ENCODE results near the gene P2RX6.
"Not testable (repeated sequence)": the region's sequence is repeated elsewhere in the genome, so short reads cannot be mapped to it uniquely, and the experiment has no call there.

Gene P2RX6

DNA sequence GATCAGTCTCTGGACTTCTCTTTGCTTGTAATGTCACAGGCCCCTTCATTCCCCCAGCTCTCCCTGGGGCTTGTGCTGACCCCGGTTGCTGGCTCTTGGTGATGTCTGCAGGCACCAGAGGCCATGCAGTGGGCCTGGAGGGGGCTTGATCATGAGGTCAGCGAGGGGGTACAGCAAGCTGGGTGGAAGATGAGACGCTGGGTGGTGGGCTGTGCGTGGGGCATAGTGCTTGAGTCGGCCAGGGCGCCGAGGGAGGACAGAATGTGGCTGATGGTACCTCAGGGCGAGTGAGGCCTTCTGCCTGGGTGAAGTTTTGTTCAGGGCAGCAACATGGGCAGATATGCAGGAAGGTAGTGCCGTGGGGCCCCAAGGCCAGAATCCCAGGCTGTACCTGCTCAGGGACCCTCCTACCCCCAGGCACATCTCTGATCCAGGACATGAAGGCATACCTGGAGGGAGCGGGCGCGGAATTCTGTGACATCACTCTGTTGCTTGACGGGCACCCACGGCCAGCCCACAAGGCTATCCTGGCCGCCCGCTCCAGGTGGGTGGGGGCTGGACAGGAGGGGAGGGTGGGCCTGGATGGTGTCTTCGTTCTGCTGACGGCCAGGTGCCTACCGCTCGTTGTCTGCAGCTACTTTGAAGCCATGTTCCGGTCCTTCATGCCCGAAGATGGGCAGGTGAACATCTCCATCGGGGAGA is 19.5 kb upstream of the P2RX6 start:
- DNase-seq = no peak

DNA sequence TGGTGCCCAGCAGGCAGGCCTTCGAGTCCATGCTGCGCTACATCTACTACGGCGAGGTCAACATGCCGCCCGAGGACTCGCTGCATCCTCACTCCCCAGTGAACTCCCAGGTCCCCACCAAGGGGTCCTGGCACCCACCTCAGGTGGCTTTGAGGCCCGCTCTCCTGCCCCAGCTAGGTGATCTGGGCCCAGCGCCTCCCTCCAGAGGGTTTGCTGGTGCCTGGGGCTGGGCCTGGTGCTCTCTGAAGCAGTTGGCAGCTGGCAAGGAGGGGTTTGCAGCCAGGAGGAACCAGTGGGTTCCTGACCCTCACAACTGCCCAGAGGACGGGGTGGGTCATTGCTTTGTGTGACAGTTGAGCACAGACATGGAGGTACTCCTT is 18.9 kb upstream of the P2RX6 start:
- DNase-seq = no peak

- DNase-seq = no peak
Measured at GRCh38 chr22:20996598-20997535, 18.1 kb upstream of the P2RX6 start.

DNA sequence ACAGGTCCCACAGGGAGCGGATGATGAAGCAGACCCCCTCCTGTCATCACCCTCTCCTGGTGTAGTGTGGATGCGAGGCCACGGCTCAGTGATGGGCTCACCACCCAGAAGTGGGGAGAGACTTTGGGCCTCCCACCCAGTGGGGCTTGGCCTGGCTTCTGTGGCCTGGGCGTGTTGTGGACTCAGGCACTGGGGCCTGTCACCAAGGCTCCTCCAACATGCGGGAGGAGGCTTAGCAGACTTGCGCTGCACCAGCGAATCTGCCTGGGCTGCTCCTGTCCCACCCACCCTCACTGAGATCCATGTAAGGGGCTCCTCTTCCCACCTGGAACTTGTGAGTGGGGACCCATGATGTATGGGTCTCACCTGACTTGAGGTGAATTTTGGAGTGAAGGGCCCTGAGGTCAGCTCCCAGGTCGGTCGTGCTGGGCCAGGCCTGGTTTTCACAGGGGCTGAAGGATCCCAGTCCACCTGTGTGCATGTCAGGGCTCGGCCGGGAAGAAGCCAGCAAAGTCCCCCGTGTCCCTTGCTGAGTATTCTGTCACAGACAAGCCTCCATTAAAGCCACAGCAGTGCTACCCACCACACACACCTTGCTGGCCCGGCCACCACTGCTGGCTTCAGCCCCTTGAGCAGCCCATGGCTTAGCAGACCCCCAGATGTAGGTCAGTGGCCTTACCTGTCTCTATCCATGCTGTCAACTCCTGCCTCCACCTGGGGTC is 17.3 kb upstream of the P2RX6 start:
- no peak for DNase-seq

- no peak for DNase-seq
Measured at GRCh38 chr22:20998411-20999336, 16.3 kb upstream of the P2RX6 start.

GRCh38 chr22:20999350-21000206 is 15.4 kb upstream of the P2RX6 start:
- no peak for DNase-seq

DNA sequence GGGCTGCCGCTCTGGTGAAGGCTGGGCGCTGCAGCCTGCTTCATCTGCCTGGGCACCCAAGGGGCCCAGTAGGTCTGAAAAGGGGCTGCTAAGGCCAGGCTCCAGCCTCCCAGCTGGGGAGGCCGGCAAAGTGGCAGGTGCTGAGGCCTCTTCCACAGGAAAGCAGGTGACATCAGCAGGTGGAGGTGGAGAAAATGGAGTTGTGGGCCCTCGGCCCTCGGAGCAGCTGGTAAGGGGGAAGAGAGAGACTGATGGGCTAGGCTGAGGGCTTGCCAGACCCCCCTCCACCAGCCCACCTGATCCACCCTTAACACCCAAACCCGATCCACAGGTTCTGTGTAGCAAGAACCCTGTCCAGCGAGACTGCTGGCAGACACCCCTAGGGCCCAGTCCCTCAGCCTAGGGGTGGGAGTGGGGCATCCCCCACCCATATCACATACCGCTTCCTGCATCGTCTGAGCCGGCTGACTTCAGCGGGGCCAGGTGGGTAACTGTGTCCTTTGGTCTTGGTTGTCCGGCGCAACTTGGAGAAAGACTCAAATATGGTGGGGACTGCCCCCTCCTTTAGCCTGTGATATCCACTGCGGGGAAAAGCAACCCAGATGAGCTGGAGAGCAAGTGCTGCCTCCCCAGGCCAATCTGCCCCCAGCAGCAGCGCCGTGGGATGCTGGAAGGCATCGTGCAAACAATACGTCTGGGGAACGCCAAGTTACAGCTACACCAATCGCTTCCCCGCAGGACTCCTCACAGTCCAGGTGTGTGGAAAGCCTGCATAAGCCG is 14.6 kb upstream of the P2RX6 start:
- no peak for DNase-seq

DNA sequence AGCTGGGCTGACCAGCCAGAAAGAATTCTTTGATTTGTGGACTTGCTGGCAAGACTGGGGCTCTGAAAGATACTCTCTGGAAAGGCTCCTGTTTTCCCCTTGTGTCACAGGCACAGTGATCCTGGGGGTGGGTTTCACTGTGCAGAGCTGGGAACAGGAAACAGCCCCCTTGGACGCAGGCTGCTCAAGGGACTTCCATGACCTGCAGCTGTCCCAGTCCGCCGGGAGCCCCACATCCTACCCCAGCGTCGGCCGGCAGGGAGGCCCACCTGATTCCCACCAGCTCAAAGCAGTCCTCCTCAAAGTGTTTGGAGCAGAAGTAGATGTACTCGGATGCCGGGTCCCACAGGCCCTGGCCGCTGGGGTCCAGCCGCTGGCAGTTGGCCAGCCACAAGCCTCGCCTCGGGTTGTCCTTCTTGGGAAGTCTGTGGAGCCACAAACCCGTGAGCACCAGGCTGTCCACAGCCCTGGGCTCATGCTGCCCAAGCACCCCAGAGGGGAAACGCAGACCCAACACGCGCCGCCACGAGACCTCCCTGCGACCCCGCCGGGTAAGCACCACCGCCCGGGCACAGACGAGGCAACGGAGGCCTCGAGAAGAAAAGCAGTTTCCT is 13.9 kb upstream of the P2RX6 start:
- DNase-seq = no peak

GRCh38 chr22:21001601-21002325 is 13.2 kb upstream of the P2RX6 start, which contains the start of gene THAP7:
TSS of gene THAP7 (minus strand) at chr22:21002118. CDS start at chr22:21001911, 207 bp downstream.
- peak; percentile 97 for DNase-seq

DNA sequence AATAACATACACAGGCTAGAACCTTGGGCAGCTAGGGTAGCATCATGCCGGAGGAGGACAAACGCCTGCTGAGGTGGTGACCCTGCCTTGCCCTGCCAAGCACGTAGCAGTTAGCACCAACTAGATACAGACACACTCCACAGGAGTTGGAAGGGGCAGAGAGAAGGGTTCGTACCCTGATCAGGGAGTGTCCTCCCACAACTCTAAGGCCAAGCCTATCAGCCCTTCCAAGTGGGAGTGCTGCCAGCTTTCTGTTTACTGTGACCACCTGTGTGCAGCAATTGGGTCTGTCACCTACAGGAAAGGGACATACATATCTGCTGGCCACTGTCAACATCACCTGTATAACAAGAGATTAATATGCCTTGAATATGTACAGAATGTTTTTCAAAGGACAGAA is 11.2 kb upstream of the P2RX6 start:
- no peak for DNase-seq

- DNase-seq = not testable (repeated sequence)
Measured at GRCh38 chr22:21009208-21009607, 5.8 kb upstream of the P2RX6 start.

- no peak for DNase-seq
Measured at GRCh38 chr22:21009638-21010425, 5.1 kb upstream of the P2RX6 start.

DNA sequence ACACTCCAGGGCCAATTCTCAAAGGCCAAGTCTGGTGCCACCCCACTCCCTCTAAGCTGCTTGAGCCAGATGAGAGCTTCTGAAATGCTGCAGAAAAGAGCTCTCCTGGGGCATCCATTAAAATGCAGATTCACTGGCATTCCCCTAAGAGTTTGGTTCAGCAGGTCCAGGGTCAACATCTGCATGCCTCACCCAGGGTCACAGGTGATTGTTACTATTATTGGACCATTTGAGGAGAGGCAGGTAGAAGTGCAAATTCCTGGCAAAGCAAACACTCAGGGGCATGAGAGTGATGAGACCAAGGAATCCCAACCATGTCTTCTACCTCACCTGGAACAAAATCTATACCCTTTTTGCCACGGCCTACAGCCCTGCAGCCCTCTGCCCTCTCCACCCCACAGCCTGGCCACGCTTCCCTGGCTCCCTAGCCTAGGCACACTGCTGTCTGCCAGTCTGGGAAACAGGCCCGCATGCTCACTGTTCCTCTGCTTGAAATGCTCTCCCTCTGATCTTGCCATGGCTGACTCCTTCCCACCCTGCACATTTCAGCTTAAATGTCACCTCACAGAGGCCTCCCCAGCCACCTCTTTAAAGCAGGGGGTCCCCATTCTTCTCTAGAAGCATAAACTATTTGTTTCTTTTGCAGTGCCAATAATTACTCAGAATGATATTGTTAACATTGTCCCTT is 4.4 kb upstream of the P2RX6 start:
- DNase-seq = no peak

GRCh38 chr22:21012446-21013407 is 2.2 kb upstream of the P2RX6 start:
- no peak for DNase-seq

DNA sequence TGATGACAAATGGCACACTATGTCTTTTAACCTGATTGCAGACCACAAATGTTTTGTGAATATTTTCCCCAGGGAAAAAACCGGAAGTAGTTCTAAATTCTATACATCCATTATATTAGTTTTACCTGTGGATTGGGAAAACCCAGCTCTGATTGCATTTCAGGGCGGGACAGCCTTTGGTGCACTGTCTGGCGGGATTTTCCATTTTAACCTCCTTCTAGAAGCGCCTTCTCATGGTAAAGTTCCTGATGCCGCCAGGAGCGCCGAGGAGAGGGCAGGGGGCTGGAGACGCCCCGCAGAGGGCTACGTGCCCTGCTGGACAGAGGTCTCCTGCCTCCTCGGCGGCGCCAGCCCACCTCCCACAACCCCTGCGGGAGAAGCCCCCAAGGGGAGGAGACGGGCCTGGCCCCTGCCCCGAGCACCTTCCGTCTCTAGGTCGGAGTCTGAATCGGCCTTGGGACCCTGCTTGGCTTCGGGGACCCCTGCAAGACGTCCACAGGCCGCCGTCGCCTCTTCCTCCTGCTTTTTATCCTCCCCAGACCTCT is 1.2 kb upstream of the P2RX6 start:
- DNase-seq = no peak

DNA sequence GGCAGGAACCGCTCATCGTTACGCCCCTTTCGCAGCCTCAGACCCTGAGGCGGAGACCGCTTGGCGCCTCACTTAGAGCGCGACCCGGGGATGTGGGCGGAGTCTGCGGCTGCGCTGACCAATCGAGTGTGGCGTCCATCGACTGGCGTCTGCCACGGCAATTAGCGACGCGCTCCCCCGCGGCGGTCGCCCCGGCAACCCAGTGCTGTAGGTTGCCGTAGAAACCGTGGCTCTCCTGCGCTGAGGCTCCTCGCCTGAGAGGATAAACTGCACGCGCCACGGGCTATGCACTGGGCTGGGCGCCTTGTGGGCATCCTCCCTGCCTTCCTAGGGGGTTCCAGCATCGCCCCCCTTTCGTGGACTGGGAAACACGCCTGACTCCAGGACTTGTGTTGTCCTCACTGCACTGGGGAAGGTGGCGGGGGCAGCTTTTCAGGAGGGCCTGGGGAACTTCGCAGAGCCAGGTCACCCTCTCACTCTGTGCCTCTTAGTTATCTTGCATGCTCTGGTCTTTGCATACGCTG is 701 bp upstream of the P2RX6 start:
- DNase-seq = peak; percentile 80

Data from activated CD4-positive, alpha-beta T cell treated with anti-CD3 and anti-CD28 coated beads, Interleukin-2, amount 50 U/mL, for 1 hour (primary cell).